ENCODE measurements around the gene INSC. TPM values are rescaled to one million over a fixed set of nuclear protein-coding genes. Genes with fewer than 3 reads are reported as not detected.

INSC gene
- total RNA-seq, 1 experiment from 2014 or later = 0.17 TPM

- Histone ChIP-seq H3K9ac (ENCODE audit: low read length) (no peak overlapping the region), H3K27ac (ENCODE audit: low read depth, low read length) (no peak overlapping the region), H3K4me3 (replicated peaks in 1 of 2; ENCODE audit: low read depth in 1 of 2, low read length in 2 of 2) (no peak overlapping the region), H4K20me1 (ENCODE audit: insufficient read depth) (no peaks in the 10 kb centered on the region), H3K79me2 (ENCODE audit: insufficient read depth, low read length) (no peaks in the 10 kb centered on the region), H3K9me2 (ENCODE audit: insufficient read depth) (no peaks in the 10 kb centered on the region), H3K9me3 (ENCODE audit: control insufficient read depth in 1 of 2, insufficient read depth in 1 of 2, low read depth in 1 of 2, low read length in 2 of 2) (no peaks in the 10 kb centered on the region), H3K36me3 (ENCODE audit: control insufficient read depth in 1 of 2, insufficient read depth in 2 of 2, low read length in 2 of 2) (no peaks in the 10 kb centered on the region), H3K4me1 (ENCODE audit: control insufficient read depth in 1 of 2, insufficient read depth in 2 of 2, low read length in 2 of 2) (peaks cover 0 to 15% of the 10 kb centered on the region in 2 experiments; a peak in 1 of 4 replicates), H3K4me2 (ENCODE audit: low read length) (no peak overlapping the region), H3K27me3 (ENCODE audit: insufficient read depth, low read length) (no peaks in the 10 kb centered on the region), H2AFZ (ENCODE audit: low read depth, low read length, poor library complexity, severe bottlenecking) (no peak overlapping the region)
- no peak for TF ChIP-seq POLR2A (IDR thresholded peaks at IDR 0.05; ENCODE audit: borderline replicate concordance, extremely low read depth, insufficient read depth, insufficient read length)
- peak; percentile 84 for TF ChIP-seq RAD21 (IDR thresholded peaks at IDR 0.05; ENCODE audit: low read depth)
- TF ChIP-seq YY1 (IDR thresholded peaks at IDR 0.05; ENCODE audit: extremely low read depth, insufficient replicate concordance, low read depth, low read length) = no peak
- peak; percentile 73 to 86 (median 78) for TF ChIP-seq CTCF (IDR thresholded peaks at IDR 0.05 in 2 of 3, conservative IDR thresholded peaks at IDR 0.05 in 1 of 3; ENCODE audit: borderline replicate concordance in 1 of 3, insufficient read depth in 1 of 3, low read depth in 2 of 3, low read length in 2 of 3)
- DNase-seq (ENCODE audit: low read depth, low spot score) (peak; percentile 28), ATAC-seq (peak; percentile 95)
- intact Hi-C loops (cut with micrococcal nuclease) = loop anchor here (1.0 to 2.0 kb wide), 2 partner anchors 58 to 250 kb away; no protein-coding TSS in a partner anchor
- POLR2A ChIA-PET = no interaction called here
- RAD21 ChIA-PET (ENCODE audit: low non-redundant PET in 1 of 2, low total read pairs in 2 of 2, uncharacterized antibody in 2 of 2, unreplicated experiment in 2 of 2) = interaction anchor here (0.9 to 1.8 kb wide), 2 partner anchors 58 to 59 kb away, joined by 5 to 9 read pairs; no protein-coding TSS in a partner anchor
- CTCF ChIA-PET = interaction anchor here (0.9 to 4.3 kb wide), 8 partner anchors 10 to 251 kb away, joined by 3 to 24 read pairs (median 6); no protein-coding TSS in a partner anchor
- no TSS peak for BruUV-seq (replicated peaks)
These were observed 44.4 kb downstream of the INSC start for GRCh38 chr11:15159085-15159484.

DNA sequence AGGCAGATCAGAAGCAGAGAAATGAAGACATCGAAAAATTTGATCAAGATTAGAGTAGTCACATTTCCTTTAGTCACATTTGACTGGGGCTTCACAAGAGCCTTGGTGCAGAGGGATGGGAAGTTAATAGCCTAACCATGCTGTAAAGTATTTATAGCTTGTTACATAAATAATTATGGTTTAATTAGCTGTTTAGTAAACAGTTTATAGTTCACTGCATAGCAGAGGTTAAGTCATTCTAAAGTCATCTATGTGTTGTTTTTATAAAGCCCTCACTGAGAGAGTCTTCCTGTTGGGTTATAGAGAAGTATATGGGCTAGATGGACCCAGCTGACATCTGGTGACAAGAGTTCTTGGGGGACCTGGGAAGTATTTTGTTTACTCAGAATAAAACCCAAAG lies 47.1 kb downstream of the INSC start:
- intact Hi-C loops (cut with micrococcal nuclease) = no loop called here
- H3K36me3 ChIP-seq (ENCODE audit: control insufficient read depth in 1 of 2, insufficient read depth in 2 of 2, low read length in 2 of 2) = no peaks in the 10 kb centered on the region
- ChIA-PET CTCF (interaction anchor here (1.1 kb wide), 1 partner anchor 61 kb away, joined by 4 read pairs; no protein-coding TSS in a partner anchor), POLR2A (no interaction called here), RAD21 (ENCODE audit: low non-redundant PET in 1 of 2, low total read pairs in 2 of 2, uncharacterized antibody in 2 of 2, unreplicated experiment in 2 of 2) (no interaction called here)
- no peak overlapping the region for H3K4me2 ChIP-seq (ENCODE audit: low read length)
- no peak overlapping the region for H2AFZ ChIP-seq (ENCODE audit: low read depth, low read length, poor library complexity, severe bottlenecking)
- H3K79me2 ChIP-seq (ENCODE audit: insufficient read depth, low read length) = no peaks in the 10 kb centered on the region
- no peak overlapping the region for H3K4me3 ChIP-seq (replicated peaks in 1 of 2; ENCODE audit: low read depth in 1 of 2, low read length in 2 of 2)
- no peak overlapping the region for H3K9ac ChIP-seq (ENCODE audit: low read length)
- TF ChIP-seq ELF1 (IDR thresholded peaks at IDR 0.05; ENCODE audit: borderline replicate concordance, low read depth) = no peak
- TF ChIP-seq CBX3 (IDR thresholded peaks at IDR 0.05; ENCODE audit: low read depth) = no peak
- no peak for TF ChIP-seq ATF3 (IDR thresholded peaks at IDR 0.05)
- ATAC-seq = no peak
- no peaks in the 10 kb centered on the region for H4K20me1 ChIP-seq (ENCODE audit: insufficient read depth)
- no peak for DNase-seq (ENCODE audit: low read depth, low spot score)
- BruUV-seq (replicated peaks) = no TSS peak
- no peaks in the 10 kb centered on the region for H3K27me3 ChIP-seq (ENCODE audit: insufficient read depth, low read length)
- no peaks in the 10 kb centered on the region for H3K9me2 ChIP-seq (ENCODE audit: insufficient read depth)
- no peaks in the 10 kb centered on the region for H3K9me3 ChIP-seq (ENCODE audit: control insufficient read depth in 1 of 2, insufficient read depth in 1 of 2, low read depth in 1 of 2, low read length in 2 of 2)
- peaks cover 0 to 15% of the 10 kb centered on the region in 2 experiments; a peak in 1 of 4 replicates for H3K4me1 ChIP-seq (ENCODE audit: control insufficient read depth in 1 of 2, insufficient read depth in 2 of 2, low read length in 2 of 2)
- H3K27ac ChIP-seq (ENCODE audit: low read depth, low read length) = no peak overlapping the region

All from HCT116 (cell line).